PC-3 (cell line): ENCODE data around the gene PDAP1. TPM values are rescaled to one million over a fixed set of nuclear protein-coding genes. Genes with fewer than 3 reads are reported as not detected.

Source experiments
- ATAC-seq: fragments of 200-7000 bp; cut with Tn5 transposase; 2 replicates; pipeline ENCODE4 v1.9.1; 2020; ENCODE audit warnings: mild to moderate bottlenecking, moderate library complexity
- BruUV-seq: library from RNA; stranded (reverse); fragments of 400-500 nt; replicated peaks from 2 replicates; lab custom pipeline; 2021; lab: Mats Ljungman, UMichigan
- CTCF ChIA-PET: fragments of 300-600 bp; sonication (Branson Sonifier 250); formaldehyde crosslinking; loops from one replicate; lab custom pipeline; 2022; ENCODE audit warnings: antibody characterized with exemption; lab: Charles Lee
- POLR2A ChIA-PET: fragments of 300-600 bp; sonication (Branson Sonifier 250); formaldehyde crosslinking; loops from one replicate; lab custom pipeline; 2022; ENCODE audit warnings: antibody characterized with exemption; ENCODE audit not compliant: unreplicated experiment; lab: Charles Lee
- DNase-seq: peaks from one replicate; pipeline ENCODE4 v3.0.0-alpha.2; 2015
- H2AFZ ChIP-seq: fragments of 300-600 bp; sonication (generic); 2 replicates; pipeline ENCODE4 v1.6.0; 2016; ENCODE audit warnings: antibody characterized with exemption, low read length
- H3F3A ChIP-seq: fragments of 300-600 bp; sonication (generic); one replicate; pipeline ENCODE4 v1.6.0; 2017; ENCODE audit warnings: antibody characterized with exemption, low read length, control low read depth, mild to moderate bottlenecking; ENCODE audit not compliant: unreplicated experiment
- H3K27ac ChIP-seq: fragments of 300-600 bp; sonication (generic); 2 replicates; pipeline ENCODE4 v1.5.1; 2016; ENCODE audit warnings: mild to moderate bottlenecking, low read length
- H3K27me3 ChIP-seq: fragments of 300-600 bp; sonication (generic); 2 replicates; pipeline ENCODE4 v1.6.1; 2016; ENCODE audit warnings: low read length, mixed read lengths
- H3K36me3 ChIP-seq: fragments of 300-600 bp; sonication (generic); 2 replicates; pipeline ENCODE4 v1.6.1; 2016; ENCODE audit warnings: low read depth, mixed run types, low read length, mixed read lengths
- H3K4me1 ChIP-seq: fragments of 300-600 bp; sonication (generic); 2 replicates; pipeline ENCODE4 v1.5.1; 2016; ENCODE audit warnings: low read length; ENCODE audit not compliant: insufficient read depth
- H3K4me2 ChIP-seq: fragments of 300-600 bp; sonication (generic); 2 replicates; pipeline ENCODE4 v1.6.0; 2016; ENCODE audit warnings: low read length
- H3K4me3 ChIP-seq: fragments of 300-600 bp; sonication (generic); 2 replicates; pipeline ENCODE4 v1.5.1; 2016; ENCODE audit warnings: mild to moderate bottlenecking, low read length, mixed read lengths
- H3K79me2 ChIP-seq: fragments of 300-600 bp; sonication (generic); 2 replicates; pipeline ENCODE4 v1.6.1; 2017; ENCODE audit warnings: low read length, mixed read lengths
- H3K9ac ChIP-seq: fragments of 300-600 bp; sonication (generic); 2 replicates; pipeline ENCODE4 v1.6.0; 2016; ENCODE audit warnings: mild to moderate bottlenecking, low read length
- H3K9me2 ChIP-seq: fragments of 300-600 bp; sonication (generic); replicated peaks from 2 replicates; pipeline ENCODE4 v1.6.1; 2016; ENCODE audit warnings: mixed run types, low read length, mixed read lengths
- H3K9me3 ChIP-seq: fragments of 300-600 bp; sonication (generic); 2 replicates; pipeline ENCODE4 v1.6.1; 2016; ENCODE audit warnings: low read length, mixed read lengths
- H4K20me1 ChIP-seq: fragments of 300-600 bp; sonication (generic); 2 replicates; pipeline ENCODE4 v1.6.1; 2016; ENCODE audit warnings: low read length, mixed read lengths
- CTCF ChIP-seq: fragments of 300-600 bp; sonication (generic); conservative IDR thresholded peaks from 2 replicates; pipeline ENCODE4 v1.5.1; 2017; ENCODE audit warnings: antibody characterized with exemption, low read depth, mild to moderate bottlenecking, low read length
- EZH2 ChIP-seq: fragments of 300-600 bp; sonication (generic); IDR thresholded peaks from one replicate; pipeline ENCODE4 v1.6.1; 2017; ENCODE audit warnings: antibody characterized with exemption, mild to moderate bottlenecking, low read length; ENCODE audit not compliant: unreplicated experiment
- EZH2phosphoT487 ChIP-seq: fragments of 300-600 bp; sonication (generic); IDR thresholded peaks from 2 replicates; pipeline ENCODE4 v1.6.1; 2018; ENCODE audit warnings: mild to moderate bottlenecking, antibody characterized with exemption, low read length, borderline replicate concordance
- intact Hi-C: fragments of 100-400 bp; cut with micrococcal nuclease; formaldehyde crosslinking; loops from 2 replicates; pipeline ENCODE4 v1.9.0; 2023
- total RNA-seq: library from RNA; depleted of rRNA; stranded (reverse); fragments of >200 nt; gene quantifications from 2 replicates; pipeline ENCODE4 v1.2.3, GENCODE V29; 2014

The PDAP1 gene
- total RNA-seq, 1 experiment from 2014 or later, result 58.6 TPM

GRCh38 chr7:99394188-99394502 lies 14.3 kb downstream of the PDAP1 start:
- H3F3A ChIP-seq, result no peaks in the 10 kb centered on the region
- intact Hi-C loops, result no loop called here
- H3K9me3 ChIP-seq, result no peaks in the 10 kb centered on the region
- no peak overlapping the region for H3K4me2 ChIP-seq
- no peak overlapping the region for H3K27ac ChIP-seq
- H3K9ac ChIP-seq, result no peak overlapping the region
- H3K79me2 ChIP-seq, result no peaks in the 10 kb centered on the region
- ATAC-seq, result no peak
- H3K4me3 ChIP-seq, result no peak overlapping the region
- no peaks in the 10 kb centered on the region for H3K27me3 ChIP-seq
- ChIA-PET POLR2A (no interaction called here), CTCF (no interaction called here)
- peaks cover 9% of the 10 kb centered on the region; the same call in 1 of the 2 replicates for H3K36me3 ChIP-seq
- H2AFZ ChIP-seq, result no peak overlapping the region
- H4K20me1 ChIP-seq, result 0 out of 2 replicates have a peak, but pooled peaks cover 2% of the 10 kb centered on the region
- DNase-seq, result no peak
- TF ChIP-seq EZH2 (no peak), EZH2phosphoT487 (no peak), CTCF (no peak)
- no peaks in the 10 kb centered on the region for H3K4me1 ChIP-seq
- BruUV-seq, result no TSS peak
- no peaks in the 10 kb centered on the region for H3K9me2 ChIP-seq

GRCh38 chr7:99393355-99394187 lies 14.8 kb downstream of the PDAP1 start:
- Histone ChIP-seq H3K9me2 (no peaks in the 10 kb centered on the region), H3K79me2 (no peaks in the 10 kb centered on the region), H3F3A (no peaks in the 10 kb centered on the region), H3K4me3 (no peak overlapping the region), H2AFZ (no peak overlapping the region), H3K9ac (no peak overlapping the region), H3K4me1 (no peaks in the 10 kb centered on the region), H4K20me1 (0 out of 2 replicates have a peak, but pooled peaks cover 2% of the 10 kb centered on the region), H3K9me3 (no peaks in the 10 kb centered on the region), H3K36me3 (peaks cover 9% of the 10 kb centered on the region; the same call in 1 of the 2 replicates), H3K27me3 (no peaks in the 10 kb centered on the region), H3K4me2 (no peak overlapping the region), H3K27ac (no peak overlapping the region)
- no peak for TF ChIP-seq EZH2phosphoT487
- no peak for TF ChIP-seq CTCF
- TF ChIP-seq EZH2, result no peak
- no TSS peak for BruUV-seq
- no peak for ATAC-seq
- ChIA-PET POLR2A (no interaction called here), CTCF (interaction anchor here (0.6 kb wide), 1 partner anchor 520 kb away, joined by 3 read pairs; no protein-coding TSS in a partner anchor)
- intact Hi-C loops, result no loop called here
- no peak for DNase-seq
